Motor neuron (in vitro differentiated cells): ENCODE measurements around the gene IL4I1. TPM values are rescaled to one million over a fixed set of nuclear protein-coding genes. Genes with fewer than 3 reads are reported as not detected.
"Not testable (repeated sequence)": the region's sequence is repeated elsewhere in the genome, so short reads cannot be mapped to it uniquely, and the experiment has no call there.

Source experiments
- ATAC-seq, 8 experiments: fragments of 200-7000 bp; cut with Tn5 transposase; replicated peaks in 6 of 8; 2 replicates each; pipeline ENCODE4 v1.8.0; 2021; ENCODE audit warnings: mild to moderate bottlenecking in 8 of 8, moderate library complexity in 8 of 8
- H3K27ac ChIP-seq, 2 donors: fragments of 250-450 bp; sonication (Bioruptor Pico); 2 replicates each; pipeline ENCODE4 v1.9.0; 2021; ENCODE audit warnings: antibody characterized with exemption in 2 of 2, mild to moderate bottlenecking in 2 of 2, moderate library complexity in 1 of 2
- H3K4me1 ChIP-seq, 2 donors: fragments of 250-450 bp; sonication (Bioruptor Pico); replicated peaks in 1 of 2; 2 replicates each; pipeline ENCODE4 v1.6.1; 2021; ENCODE audit warnings: antibody characterized with exemption in 2 of 2, mild to moderate bottlenecking in 2 of 2, moderate library complexity in 1 of 2
- H3K4me3 ChIP-seq, 5 donors: fragments of 250-450 bp; sonication (Bioruptor Pico); 2 replicates each; pipeline ENCODE4 v1.9.0; 2021; ENCODE audit warnings: antibody characterized with exemption in 5 of 5, mild to moderate bottlenecking in 5 of 5, moderate library complexity in 4 of 5
- WGBS, 10 experiments: fragments of 450-650 bp; shearing (Covaris generic); methylation state at CpG; one replicate each; pipeline ENCODE4 v1.0.0; 2022; 5-methylcytosine and 5-hydroxymethylcytosine counted together
- in situ Hi-C, 9 experiments: fragments of 400-800 bp; cut with MboI; loops; one replicate each; pipeline ENCODE4 v1.15.0; 2021; ENCODE audit warnings: low sequenced_read_pairs in 9 of 9, low pct_unique_long_range_greater_than_20kb in 2 of 9; ENCODE audit not compliant: unreplicated experiment in 9 of 9
- total RNA-seq, 8 experiments: library from RNA; unstranded; fragments of 300-600 nt; gene quantifications; 2 replicates each; pipeline versions ENCODE4 v1.2.3 to v1.2.4, GENCODE V29; 2022

The IL4I1 gene
- total RNA-seq, 8 experiments from 2014 or later, result 0.21 to 0.99 (median 0.35) TPM

DNA sequence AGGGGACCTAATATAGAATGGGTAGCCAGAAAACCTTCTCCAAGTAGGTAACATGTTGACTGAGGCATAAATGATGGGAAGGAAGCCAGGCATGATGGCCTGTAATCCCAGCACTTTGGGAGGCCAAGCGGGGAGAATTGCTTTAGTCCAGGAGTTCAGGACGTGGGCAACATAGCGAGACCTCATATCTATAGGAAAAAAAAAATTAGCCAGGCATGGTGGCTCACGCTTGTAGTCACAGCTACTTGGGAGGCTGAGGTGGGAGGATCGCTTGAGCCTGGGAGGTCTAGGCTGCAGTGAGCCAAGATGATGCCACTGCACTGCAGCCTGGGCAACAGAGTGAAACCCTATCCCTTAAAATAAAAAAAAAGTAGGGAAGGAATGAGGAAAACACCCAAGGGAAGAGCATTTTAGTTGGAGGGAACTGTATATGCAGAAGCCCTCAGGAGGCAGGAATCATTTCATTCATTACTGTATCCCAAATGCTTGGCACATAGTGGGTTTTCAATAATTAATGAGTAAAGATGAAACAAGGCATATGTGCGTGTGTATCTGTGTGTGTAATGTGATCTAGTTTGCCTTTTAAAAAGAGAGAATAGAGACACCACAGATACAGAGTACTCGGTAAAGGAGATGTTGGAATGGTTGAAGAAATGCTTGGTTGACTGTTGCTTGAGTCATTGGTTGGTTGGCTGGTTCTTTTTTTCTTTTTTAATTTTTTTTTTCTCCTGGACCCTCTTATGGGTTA, 34.8 kb upstream of the IL4I1 start:
- WGBS, 10 experiments, result 76 to 100% (median 97%) methylated on average over 1 to 7 of the region's 7 CpGs; no CpG with 5 or more reads in 1 of the 10 experiments
- Histone ChIP-seq H3K4me1 (peaks cover 18 to 22% of the 10 kb centered on the region in 2 donors), H3K27ac (no peak overlapping the region), H3K4me3 (peak overlapping the region; percentile 73 to 98 (median 80))
- in situ Hi-C loops, result loop anchor here in 3 of 9 experiments (10.0 to 25.0 kb wide), 2 partner anchors 53 to 206 kb away; no protein-coding TSS in a partner anchor
- no peak for ATAC-seq

DNA sequence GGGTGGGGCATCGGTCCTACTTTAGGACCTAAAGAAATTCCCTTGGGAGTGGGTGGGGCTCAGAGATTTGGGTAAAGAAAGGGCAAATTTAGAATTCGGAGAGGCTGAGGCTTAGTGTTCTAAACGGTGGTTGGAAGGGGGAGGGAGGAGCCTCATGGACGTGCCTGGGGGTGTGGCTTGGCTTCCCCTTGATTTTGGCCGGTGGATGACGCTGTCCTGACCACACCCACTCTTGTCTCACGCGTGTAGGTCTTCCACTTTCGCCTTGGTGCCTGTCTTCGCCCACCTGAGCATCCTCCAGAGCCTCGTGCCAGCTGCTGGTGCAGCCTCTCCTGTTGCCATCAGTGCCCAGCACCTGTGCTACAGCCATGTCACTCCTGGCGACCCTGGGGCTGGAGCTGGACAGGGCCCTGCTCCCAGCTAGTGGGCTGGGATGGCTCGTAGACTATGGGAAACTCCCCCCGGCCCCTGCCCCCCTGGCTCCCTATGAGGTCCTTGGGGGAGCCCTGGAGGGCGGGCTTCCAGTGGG, 33.9 kb upstream of the IL4I1 start:
- Histone ChIP-seq H3K4me3 (peak overlapping the region; percentile 73 to 98 (median 80)), H3K27ac (peak overlapping the region; percentile 97 to 98), H3K4me1 (peaks cover 18 to 22% of the 10 kb centered on the region in 2 donors)
- no peak for ATAC-seq
- in situ Hi-C loops, result loop anchor here in 3 of 9 experiments (10.0 to 25.0 kb wide), 2 partner anchors 54 to 207 kb away; no protein-coding TSS in a partner anchor
- 0 to 40% (median 29%) methylated on average over 1 to 6 of the region's 15 CpGs; no CpG with 5 or more reads in 7 of the 10 experiments for WGBS, 10 experiments

DNA sequence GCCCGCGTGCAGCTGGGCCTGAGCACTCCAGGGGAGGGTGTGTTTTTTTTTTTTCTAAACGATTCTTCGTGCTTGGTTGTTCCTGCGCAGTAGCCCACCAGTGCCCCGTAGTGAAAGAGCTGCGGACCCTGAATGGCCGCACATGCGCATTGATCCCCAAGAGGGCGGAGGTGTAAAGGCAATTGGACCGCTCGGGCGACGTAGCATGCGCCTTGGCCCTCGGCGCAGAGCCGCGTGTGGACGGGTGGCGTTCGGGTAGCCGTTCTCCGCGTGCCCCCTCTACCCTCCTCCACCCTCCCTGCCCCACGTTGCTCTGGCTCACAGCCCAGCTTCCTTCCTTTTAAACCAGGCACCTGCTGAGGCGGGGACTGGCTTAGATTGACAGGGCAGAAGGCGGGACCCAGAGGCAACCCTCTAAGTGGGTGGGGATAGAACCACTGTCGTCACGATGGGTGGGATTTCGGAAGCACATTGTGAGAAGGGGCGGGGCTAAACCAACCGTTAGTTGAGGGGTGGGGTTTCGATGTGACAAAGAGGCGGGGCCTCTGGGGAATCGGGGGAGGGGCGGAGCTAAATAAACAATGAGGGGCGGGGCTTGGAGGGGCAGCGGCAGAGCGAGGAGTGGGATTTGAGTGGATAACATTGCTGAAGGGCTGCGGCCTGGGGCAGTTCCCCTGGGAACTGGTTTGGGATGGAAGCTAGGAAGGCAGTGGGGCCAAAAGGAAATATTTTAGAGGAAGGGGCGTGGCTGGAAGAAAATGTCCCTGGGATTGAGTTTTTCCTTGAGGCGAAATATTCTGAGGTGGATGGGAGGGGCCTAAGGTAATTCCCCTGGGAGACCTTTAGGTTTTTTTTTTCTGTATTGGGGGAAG, 33.2 kb upstream of the IL4I1 start:
- Histone ChIP-seq H3K4me3 (peak overlapping the region; percentile 73 to 98 (median 80)), H3K27ac (peak overlapping the region; percentile 97 to 98), H3K4me1 (peaks cover 20 to 25% of the 10 kb centered on the region in 2 donors)
- ATAC-seq, result peak; percentile 77 to 87 (median 83)
- WGBS, 10 experiments, result 0 to 29% (median 0%) methylated on average over 1 to 8 of the region's 43 CpGs; no CpG with 5 or more reads in 3 of the 10 experiments
- in situ Hi-C loops, result loop anchor here in 3 of 9 experiments (10.0 to 25.0 kb wide), 2 partner anchors 55 to 207 kb away; no protein-coding TSS in a partner anchor

DNA sequence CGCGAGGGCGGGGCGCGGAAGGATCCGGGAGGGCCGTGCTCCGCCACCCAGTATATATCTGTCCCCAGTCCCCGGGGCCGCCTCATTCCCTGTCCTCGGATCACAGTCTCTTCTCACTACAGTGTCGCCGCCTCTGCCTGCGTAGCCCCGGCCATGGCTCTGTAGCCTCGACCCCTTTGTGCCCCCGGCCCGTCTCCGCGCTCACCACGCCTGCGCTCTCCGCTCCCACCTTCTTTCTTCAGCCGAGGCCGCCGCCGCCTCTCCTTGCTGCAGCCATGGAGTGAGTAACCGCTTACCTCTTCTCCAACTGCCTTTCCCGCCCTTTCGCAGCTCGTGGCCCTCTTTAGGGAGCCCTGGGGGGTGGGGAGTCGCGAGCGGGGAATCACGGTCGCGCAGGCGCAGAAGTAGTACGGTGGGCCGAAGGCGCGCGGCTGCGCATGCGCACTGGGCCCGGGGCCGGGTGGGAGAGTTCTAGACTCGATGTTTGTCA, 32.5 kb upstream of the IL4I1 start, which contains the start of the genes ATF5 and NUP62:
Gene ATF5 (plus strand): TSS at position 85 of the 490 bp plus-strand sequence. CDS start 1,646 bp downstream, outside the sequence.
Gene NUP62 (minus strand): TSS at position 384 of the 490 bp plus-strand sequence. CDS start 19,697 bp downstream, outside the sequence.
- in situ Hi-C loops, result loop anchor here in 2 of 9 experiments (25.0 kb wide), 1 partner anchor 208 kb away; no protein-coding TSS in a partner anchor
- peak; percentile 36 to 60 (median 46) for ATAC-seq
- Histone ChIP-seq H3K27ac (peak within 1 kb of the TSS; percentile 97 to 98), H3K4me1 (peaks cover 26 to 32% of the 10 kb centered on the region in 2 donors), H3K4me3 (peak within 1 kb of the TSS; percentile 73 to 98 (median 80))
- WGBS, 10 experiments, result 0% methylated on average over 2 to 8 of the region's 48 CpGs; no CpG with 5 or more reads in 6 of the 10 experiments

DNA sequence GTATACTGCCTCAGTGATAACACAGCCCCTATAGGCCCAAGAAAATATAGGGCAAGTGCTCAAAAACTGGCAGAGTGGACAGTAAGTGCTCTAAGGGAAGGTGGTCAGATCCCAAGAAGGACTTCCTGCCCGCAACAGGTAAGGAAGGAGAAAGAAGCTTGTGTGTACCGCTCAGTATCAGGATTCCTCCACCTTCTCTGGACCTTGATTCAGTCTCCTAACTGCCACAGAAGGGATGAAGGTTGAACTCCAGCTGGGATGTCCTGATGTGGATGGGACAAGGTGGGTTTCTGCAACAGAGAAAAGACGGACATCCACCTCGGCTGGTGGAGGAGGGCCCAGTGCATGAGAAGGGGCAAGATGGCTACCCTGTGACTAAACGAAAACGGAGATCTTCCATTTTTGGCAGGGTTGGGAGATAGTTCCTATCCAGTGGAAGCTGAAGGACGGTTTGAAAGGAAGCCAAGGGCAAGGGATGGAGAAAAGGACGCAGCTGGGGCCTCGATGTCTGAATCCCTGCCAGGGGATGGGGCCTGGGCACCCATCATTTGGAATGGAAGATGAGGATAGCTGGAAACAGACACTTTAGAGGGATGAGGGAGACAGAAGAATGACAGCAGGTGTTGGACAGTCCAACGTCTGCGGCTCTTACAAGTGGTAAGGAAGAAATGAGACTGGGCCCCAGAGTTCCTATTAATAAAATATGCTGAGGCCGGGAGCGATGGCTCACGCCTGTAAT, 31.0 kb upstream of the IL4I1 start:
- H3K4me1 ChIP-seq, result peaks cover 41 to 43% of the 10 kb centered on the region in 2 donors
- peak overlapping the region in 3 of 5 donors; percentile 73 to 86 (median 75) for H3K4me3 ChIP-seq
- peak overlapping the region; percentile 97 to 98 for H3K27ac ChIP-seq
- 67 to 100% (median 81%) methylated on average over 3 to 9 of the region's 14 CpGs; no CpG with 5 or more reads in 1 of the 10 experiments for WGBS, 10 experiments
- in situ Hi-C loops, result loop anchor here in 2 of 9 experiments (25.0 kb wide), 1 partner anchor 210 kb away; no protein-coding TSS in a partner anchor
- ATAC-seq, result no peak

DNA sequence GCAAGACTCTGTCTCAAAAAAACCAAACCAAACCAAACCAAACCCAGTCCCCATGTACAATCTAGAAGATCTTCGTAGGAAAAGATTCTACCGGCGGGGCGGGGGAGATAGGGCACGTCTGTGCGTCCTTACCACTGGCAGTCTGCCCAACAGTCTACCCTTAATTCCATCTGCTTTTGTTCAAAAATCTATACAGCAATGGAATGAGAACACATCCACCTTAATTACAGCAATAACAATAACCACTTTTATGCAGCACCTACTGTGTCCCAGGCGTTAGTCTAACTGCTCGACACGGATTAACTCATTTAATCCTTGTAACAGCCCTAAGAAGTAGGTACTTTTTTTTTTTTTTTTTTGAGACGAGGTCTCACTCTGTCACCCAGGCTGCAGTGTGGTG, 29.8 kb upstream of the IL4I1 start:
- in situ Hi-C loops, result loop anchor here in 2 of 9 experiments (25.0 kb wide), 1 partner anchor 211 kb away; no protein-coding TSS in a partner anchor
- ATAC-seq, result no peak
- Histone ChIP-seq H3K4me3 (no peak overlapping the region), H3K27ac (no peak overlapping the region), H3K4me1 (peaks cover 43 to 46% of the 10 kb centered on the region in 2 donors)
- WGBS, 10 experiments, result 67 to 100% (median 91%) methylated on average over 1 to 5 of the region's 10 CpGs; no CpG with 5 or more reads in 2 of the 10 experiments

DNA sequence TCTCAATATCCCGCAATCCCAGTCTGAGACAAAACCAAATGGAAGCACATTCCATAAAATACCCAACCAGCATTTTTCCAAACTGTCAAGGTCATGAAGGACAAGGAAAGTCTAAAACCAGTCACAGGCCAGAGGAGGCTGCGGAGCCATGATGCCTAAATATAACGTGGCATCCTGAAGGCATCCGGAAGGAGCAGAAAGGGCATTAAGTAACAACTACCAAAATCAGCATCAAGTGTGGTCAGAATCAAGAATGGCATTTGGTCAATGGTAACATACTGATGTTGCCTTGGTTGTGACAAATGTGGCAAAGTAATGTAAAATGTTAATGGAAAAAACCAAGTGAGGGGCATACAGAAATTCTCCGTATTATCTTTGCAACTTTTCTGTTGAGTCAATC, 28.8 kb upstream of the IL4I1 start:
- no peak for ATAC-seq
- whole genome bisulfite sequencing, 10 experiments, result 88 to 100% (median 100%) methylated on average over 1 to 5 of the region's 5 CpGs
- Histone ChIP-seq H3K27ac (no peak overlapping the region), H3K4me1 (peaks cover 38 to 42% of the 10 kb centered on the region in 2 donors), H3K4me3 (no peak overlapping the region)
- in situ Hi-C loops, result loop anchor here in 2 of 9 experiments (25.0 kb wide), 1 partner anchor 212 kb away; no protein-coding TSS in a partner anchor

DNA sequence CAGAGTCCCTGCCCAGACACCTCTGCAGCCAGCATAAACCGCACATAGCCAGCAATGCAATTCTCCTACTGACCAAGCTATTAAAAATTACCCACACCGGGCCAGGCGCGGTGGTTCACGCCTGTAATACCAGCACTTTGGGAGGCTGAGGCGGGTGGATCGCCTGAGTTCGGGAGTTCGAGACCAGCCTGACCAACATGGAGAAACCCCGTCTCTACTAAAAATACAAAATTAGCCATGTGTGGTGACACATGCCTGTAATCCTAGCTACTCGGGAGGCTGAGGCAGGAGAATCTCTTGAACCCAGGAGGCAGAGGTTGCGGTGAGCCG, 28.2 kb upstream of the IL4I1 start:
- in situ Hi-C loops, result loop anchor here in 2 of 9 experiments (25.0 kb wide), 1 partner anchor 212 kb away; no protein-coding TSS in a partner anchor
- not testable (repeated sequence) for ATAC-seq, H3K4me3 ChIP-seq
- Histone ChIP-seq H3K4me1 (peaks cover 38 to 42% of the 10 kb centered on the region in 2 donors), H3K27ac (peak overlapping the region; percentile 95 to 96)
- WGBS, 10 experiments, result 93 to 100% (median 100%) methylated on average over 1 to 5 of the region's 13 CpGs; no CpG with 5 or more reads in 3 of the 10 experiments

DNA sequence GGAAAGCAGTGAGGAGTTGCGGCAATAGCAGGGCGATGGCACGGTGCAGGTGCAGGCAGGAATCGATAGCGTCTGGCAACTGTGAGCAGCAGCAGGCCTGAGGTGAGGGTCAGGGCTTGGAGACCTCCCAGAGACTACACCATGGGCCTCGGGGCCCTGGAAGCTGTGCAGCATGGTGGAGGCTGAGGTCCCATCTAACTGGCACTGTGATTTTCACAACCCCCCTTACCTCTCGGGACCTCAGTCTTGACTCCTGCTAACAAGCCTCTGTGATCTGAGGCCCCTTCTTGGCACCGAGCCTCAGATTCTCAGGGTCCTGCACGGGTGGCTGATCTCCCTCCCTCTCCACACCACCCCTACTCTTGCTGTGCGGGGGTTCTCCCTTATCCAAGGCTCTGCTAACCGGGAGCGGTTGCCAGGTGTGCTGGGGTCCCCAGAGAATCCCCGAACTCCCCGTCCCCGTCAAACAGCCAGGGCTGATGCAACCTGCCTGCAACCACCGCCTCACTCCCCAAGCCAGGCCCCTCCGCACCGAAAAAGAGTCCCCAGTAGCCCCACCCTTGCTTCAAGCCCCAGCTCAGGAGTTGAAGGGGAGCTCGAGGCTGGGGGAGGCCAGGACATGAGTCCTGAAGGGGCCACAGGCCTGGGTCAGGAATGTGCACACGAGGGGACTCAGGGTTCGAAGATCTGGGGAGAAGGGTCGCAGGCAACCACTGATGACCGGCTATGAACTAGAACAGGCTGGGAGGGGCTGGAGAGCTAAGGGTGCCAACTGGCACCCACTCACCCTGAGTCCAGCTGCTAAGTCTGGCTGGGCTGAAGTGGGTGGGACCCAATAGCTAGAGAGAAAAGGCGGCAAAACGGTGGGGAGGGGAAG, 27.6 kb upstream of the IL4I1 start:
- Histone ChIP-seq H3K27ac (peak overlapping the region; percentile 95 to 96), H3K4me3 (peak overlapping the region; percentile 6 to 29 (median 12)), H3K4me1 (peaks cover 38 to 42% of the 10 kb centered on the region in 2 donors)
- WGBS, 10 experiments, result 60% methylated on average over 2 of the region's 25 CpGs; no CpG with 5 or more reads in 8 of the 10 experiments
- ATAC-seq, result peak in 5 of 8 experiments; percentile 60 to 84 (median 76)
- in situ Hi-C loops, result no loop called here

DNA sequence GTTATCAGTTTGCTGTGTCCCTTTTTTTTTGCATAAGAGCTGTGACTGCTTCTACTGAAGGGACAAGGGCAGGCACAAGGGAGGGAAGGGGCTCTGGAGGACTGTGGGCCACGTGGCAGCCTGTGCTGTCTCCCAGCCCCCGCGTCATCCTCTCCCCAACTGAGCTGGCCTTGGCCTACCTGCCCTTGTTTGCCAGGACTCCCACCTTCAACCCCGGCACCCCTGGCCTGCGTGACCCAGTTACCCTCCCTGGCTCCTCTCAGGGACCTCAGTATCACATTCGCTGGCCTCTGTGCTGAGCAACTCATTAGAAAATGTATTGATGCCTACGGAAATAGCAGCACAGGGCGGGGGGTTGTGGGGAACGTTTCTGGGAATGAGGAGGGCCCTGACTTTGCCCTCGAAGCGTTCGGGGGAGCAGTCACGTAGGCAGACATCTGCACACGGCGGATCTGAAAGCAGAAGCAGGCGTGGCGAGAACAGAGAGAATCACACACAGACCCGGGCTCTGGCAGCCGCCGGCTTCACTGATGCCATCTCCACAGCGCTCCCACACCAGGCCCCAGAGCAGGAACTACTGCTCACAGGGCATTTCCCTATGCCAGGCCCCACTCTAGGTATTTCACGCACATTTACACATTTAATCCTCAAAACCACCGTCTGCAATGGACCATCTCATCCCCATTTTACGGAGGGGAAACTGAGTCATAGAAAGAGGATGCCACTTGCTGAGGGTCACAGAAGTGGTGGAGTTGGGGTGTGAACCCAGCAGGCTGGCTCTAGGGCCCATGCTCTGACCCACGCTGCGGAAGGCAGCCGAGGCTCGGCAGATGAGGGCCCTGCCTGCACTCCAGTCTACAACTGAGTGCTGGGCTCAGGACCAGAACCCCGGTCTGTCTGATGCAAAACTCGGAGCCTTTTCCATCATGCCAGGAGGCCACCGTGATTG, 26.6 kb upstream of the IL4I1 start:
- peak overlapping the region; percentile 95 to 96 for H3K27ac ChIP-seq
- WGBS, 10 experiments, result 67 to 100% (median 80%) methylated on average over 1 to 12 of the region's 31 CpGs; no CpG with 5 or more reads in 2 of the 10 experiments
- peaks cover 36 to 41% of the 10 kb centered on the region in 2 donors for H3K4me1 ChIP-seq
- H3K4me3 ChIP-seq, result peak overlapping the region in 2 of 5 donors; percentile 22 to 29
- in situ Hi-C loops, result no loop called here
- ATAC-seq, result peak in 1 of 8 experiments; percentile 2
